A549 (cell line): Measurements from ENCODE around the gene GTF3C5. TPM values are rescaled to one million over a fixed set of nuclear protein-coding genes. Genes with fewer than 3 reads are reported as not detected.
A peak's percentile ranks its signal among the peaks of the same experiment; 100 is the strongest.

Source experiments
- ATAC-seq, 2 experiments: fragments of 200-7000 bp in 1 of 2; fragments of >200 bp in 1 of 2; cut with Nextera tagmentation in 1 of 2; cut with Tn5 transposase in 1 of 2; 3 replicates each; pipeline versions ENCODE4 v1.8.0 to v1.9.1; 2018 to 2020; ENCODE audit warnings: mild to moderate bottlenecking in 1 of 2, moderate library complexity in 1 of 2
- CTCF ChIA-PET: fragments of 300-600 bp; sonication (Branson Sonifier 250); formaldehyde crosslinking; extraction: SDS; loops from one replicate; lab custom pipeline; 2021; ENCODE audit warnings: antibody characterized with exemption, inconsistent platforms; lab: Yijun Ruan, JAX
- POLR2A ChIA-PET: fragments of 350-600 bp; formaldehyde crosslinking; extraction: SDS; loops from one replicate; lab custom pipeline; 2021; ENCODE audit warnings: antibody characterized with exemption, inconsistent platforms; lab: Yijun Ruan, JAX
- DNase-seq, 2 experiments: peaks; one replicate each; pipeline versions ENCODE4 v3.0.0 to v3.0.0-alpha.2; 2011 to 2016; ENCODE audit warnings: low read depth in 1 of 2, low spot score in 1 of 2
- FAIRE-seq: peaks from 2 replicates; lab custom pipeline; 2011; peaks lifted over from hg19 to GRCh38; lab: Jason Lieb, UNC
- H3K27ac ChIP-seq, 2 experiments: fragments of >200 bp; sonication (Bioruptor Twin); formaldehyde crosslinking; 3 replicates each; pipeline ENCODE4 v1.5.1; 2016 to 2017
- H3K4me1 ChIP-seq: fragments of >200 bp; sonication (Bioruptor Twin); formaldehyde crosslinking; 3 replicates; pipeline ENCODE4 v1.6.1; 2016
- H3K4me2 ChIP-seq: fragments of >200 bp; sonication (Bioruptor Twin); formaldehyde crosslinking; 3 replicates; pipeline ENCODE4 v1.6.1; 2016
- H3K4me3 ChIP-seq: fragments of >200 bp; sonication (Bioruptor Twin); formaldehyde crosslinking; 3 replicates; pipeline ENCODE4 v1.5.1; 2016
- H3K9me3 ChIP-seq: fragments of >200 bp; sonication (Bioruptor Twin); formaldehyde crosslinking; 3 replicates; pipeline ENCODE4 v1.6.1; 2016
- BHLHE40 ChIP-seq: IDR thresholded peaks from 2 replicates; pipeline ENCODE4 v1.6.1; 2012; ENCODE audit warnings: low read depth, low read length, inconsistent platforms
- CBX2 ChIP-seq: fragments of 200-600 bp; sonication (generic); IDR thresholded peaks from 2 replicates; pipeline ENCODE4 v1.6.1; 2016; ENCODE audit warnings: low read depth, mild to moderate bottlenecking, borderline replicate concordance
- CHD2 ChIP-seq: fragments of 150-350 bp; IDR thresholded peaks from 2 replicates; pipeline ENCODE4 v1.6.1; 2014; ENCODE audit warnings: low read length; ENCODE audit not compliant: partially characterized antibody
- CHD4 ChIP-seq: fragments of 200-600 bp; sonication (generic); IDR thresholded peaks from 2 replicates; pipeline ENCODE4 v1.6.1; 2016; ENCODE audit warnings: antibody characterized with exemption, mild to moderate bottlenecking, borderline replicate concordance
- FOSL2 ChIP-seq, 2 experiments: fragments of 450-650 bp in 1 of 2; fragments of >200 bp in 1 of 2; sonication (Bioruptor Twin) in 1 of 2; formaldehyde crosslinking; IDR thresholded peaks; 2 replicates each; pipeline versions ENCODE4 v1.5.0 to v1.6.1; 2016 to 2020; ENCODE audit warnings: mild to moderate bottlenecking in 1 of 2, moderate library complexity in 1 of 2
- HDAC2 ChIP-seq: fragments of 200-600 bp; sonication (generic); IDR thresholded peaks from 2 replicates; pipeline ENCODE4 v1.6.1; 2016
- HOXA7 ChIP-seq: fragments of 250-450 bp; sonication (Bioruptor Pico); IDR thresholded peaks from 2 replicates; pipeline ENCODE4 v1.5.0; 2020; ENCODE audit warnings: mild to moderate bottlenecking, moderate library complexity
- KDM5A ChIP-seq: fragments of 200-600 bp; sonication (generic); IDR thresholded peaks from 2 replicates; pipeline ENCODE4 v1.6.1; 2016; ENCODE audit warnings: antibody characterized with exemption, mild to moderate bottlenecking
- MYC ChIP-seq: IDR thresholded peaks from 2 replicates; pipeline ENCODE4 v1.6.1; 2012; ENCODE audit warnings: mild to moderate bottlenecking, inconsistent platforms, low read length, improper control_type of control experiment, borderline replicate concordance
- PHF8 ChIP-seq: fragments of 200-600 bp; sonication (generic); IDR thresholded peaks from 2 replicates; pipeline ENCODE4 v1.6.1; 2016; ENCODE audit warnings: low read depth, mild to moderate bottlenecking, antibody characterized with exemption, moderate library complexity, borderline replicate concordance
- RNF2 ChIP-seq: fragments of 200-600 bp; sonication (generic); IDR thresholded peaks from 2 replicates; pipeline ENCODE4 v1.6.1; 2016; ENCODE audit warnings: low read depth, mild to moderate bottlenecking, antibody characterized with exemption, moderate library complexity, borderline replicate concordance
- SREBF2 ChIP-seq: fragments of 450-650 bp; IDR thresholded peaks from 2 replicates; pipeline ENCODE4 v1.6.1; 2014; ENCODE audit warnings: mild to moderate bottlenecking, moderate library complexity
- TFCP2L1 ChIP-seq: fragments of 250-450 bp; sonication (Bioruptor Pico); IDR thresholded peaks from 2 replicates; pipeline ENCODE4 v1.5.0; 2021; ENCODE audit warnings: mild to moderate bottlenecking
- ZC3H11A ChIP-seq: fragments of 450-650 bp; IDR thresholded peaks from 2 replicates; pipeline ENCODE4 v1.6.1; 2014; ENCODE audit warnings: antibody characterized with exemption, mild to moderate bottlenecking
- WGBS: methylation state at CpG from one replicate; pipeline ENCODE4 v1.1.6; 2017; ENCODE audit errors: missing lambda C conversion rate; 5-methylcytosine and 5-hydroxymethylcytosine counted together
- polyA plus RNA-seq, 4 experiments: library from polyadenylated mRNA; depleted of rRNA in 3 of 4; stranded (reverse); fragments of >200 nt; fragmentation: RNase III in 1 of 4; extraction: RNeasy Plus Mini Kit Qiagen cat#74134 plus additional on column Dnase treatment in 1 of 4; gene quantifications; 2 replicates in 3 of 4; 3 replicates in 1 of 4; pipeline ENCODE4 v1.2.3, GENCODE V29; 2011 to 2017
- TF ChIP-seq, protein P1 (sequence below): IDR thresholded peaks from 2 replicates; pipeline ENCODE4 v1.6.1; 2012
- TF ChIP-seq, protein P2 (sequence below): fragments of >200 bp; sonication (Bioruptor Twin); formaldehyde crosslinking; IDR thresholded peaks from 2 replicates; pipeline ENCODE4 v1.6.1; 2016
- TF ChIP-seq, protein P3 (sequence below): fragments of 150-350 bp; IDR thresholded peaks from 2 replicates; pipeline ENCODE4 v1.6.1; 2014; ENCODE audit warnings: low read depth, mild to moderate bottlenecking, low read length
- TF ChIP-seq, protein P4 (sequence below): fragments of >200 bp; sonication (Bioruptor Twin); formaldehyde crosslinking; IDR thresholded peaks from 3 replicates; pipeline ENCODE4 v1.6.1; 2016
- TF ChIP-seq, protein P5 (sequence below): fragments of 250-450 bp; sonication (Bioruptor Pico); IDR thresholded peaks from 2 replicates; pipeline ENCODE4 v1.5.0; 2021; ENCODE audit warnings: mild to moderate bottlenecking, moderate library complexity, borderline replicate concordance

Gene GTF3C5
- polyA plus RNA-seq, 2 of the 4 experiments (the other 2 are of a cell fraction): 57.2 to 80.3 TPM

DNA sequence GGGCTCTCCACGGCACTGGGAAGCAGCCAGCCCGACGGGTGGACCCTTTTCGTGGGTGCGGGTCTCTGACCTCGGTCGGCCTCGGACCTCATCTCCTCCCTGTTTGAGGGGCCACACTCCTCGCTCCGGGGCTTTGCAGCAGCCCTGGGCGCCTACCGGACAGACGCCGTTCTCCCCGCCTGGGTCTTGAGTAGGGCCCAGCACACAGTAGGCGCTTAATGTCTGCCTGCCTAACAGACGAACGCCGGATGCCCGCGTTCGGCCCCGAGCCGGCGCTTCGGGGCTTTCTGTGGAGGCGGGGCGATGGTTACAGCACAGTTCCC is 842 bp upstream of the GTF3C5 start:
- ChIA-PET POLR2A (interaction anchor here (0.6 to 2.1 kb wide), 25 partner anchors 8 to 449 kb away, joined by 3 to 27 read pairs (median 5); partner anchors contain the start of genes DDX31, GTF3C4, SLC2A6 and SURF1), CTCF (interaction anchor here (0.7 to 4.7 kb wide), 7 partner anchors 12 to 117 kb away, joined by 3 to 22 read pairs (median 3); partner anchors contain the start of gene GFI1B)
- no peak for DNase-seq
- WGBS: 1% methylated on average over 19 of the region's 28 CpGs
- FAIRE-seq: no peak
- peak; percentile 10 to 41; a peak in 5 of 6 replicates for ATAC-seq
- Histone ChIP-seq H3K4me3 (peak overlapping the region; percentile 67), H3K27ac (peak overlapping the region; percentile 83 to 96), H3K4me2 (peak overlapping the region; percentile 92), H3K9me3 (no peaks in the 10 kb centered on the region), H3K4me1 (peaks cover 17% of the 10 kb centered on the region)
- TF ChIP-seq SREBF2: no peak
- TF ChIP-seq KDM5A: no peak
- TF ChIP-seq, protein P1, sequence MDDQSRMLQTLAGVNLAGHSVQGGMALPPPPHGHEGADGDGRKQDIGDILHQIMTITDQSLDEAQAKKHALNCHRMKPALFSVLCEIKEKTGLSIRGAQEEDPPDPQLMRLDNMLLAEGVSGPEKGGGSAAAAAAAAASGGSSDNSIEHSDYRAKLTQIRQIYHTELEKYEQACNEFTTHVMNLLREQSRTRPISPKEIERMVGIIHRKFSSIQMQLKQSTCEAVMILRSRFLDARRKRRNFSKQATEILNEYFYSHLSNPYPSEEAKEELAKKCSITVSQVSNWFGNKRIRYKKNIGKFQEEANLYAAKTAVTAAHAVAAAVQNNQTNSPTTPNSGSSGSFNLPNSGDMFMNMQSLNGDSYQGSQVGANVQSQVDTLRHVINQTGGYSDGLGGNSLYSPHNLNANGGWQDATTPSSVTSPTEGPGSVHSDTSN: no peak
- TF ChIP-seq ZC3H11A: no peak
- TF ChIP-seq, protein P2, sequence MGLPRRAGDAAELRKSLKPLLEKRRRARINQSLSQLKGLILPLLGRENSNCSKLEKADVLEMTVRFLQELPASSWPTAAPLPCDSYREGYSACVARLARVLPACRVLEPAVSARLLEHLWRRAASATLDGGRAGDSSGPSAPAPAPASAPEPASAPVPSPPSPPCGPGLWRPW: no peak
- TF ChIP-seq PHF8: peak; percentile 57; the same call in 1 of the 2 replicates

GRCh38 chr9:133031130-133031422 is 279 bp downstream of the GTF3C5 start:
- peak overlapping the region; percentile 67 for H3K4me3 ChIP-seq
- CTCF ChIA-PET: interaction anchor here (1.1 to 4.7 kb wide), 8 partner anchors 9 to 116 kb away, joined by 3 to 47 read pairs (median 4); partner anchors contain the start of gene GFI1B
- peak overlapping the region; percentile 99 for H3K4me2 ChIP-seq
- under 1% methylated on average over 16 of the region's 16 CpGs for WGBS
- POLR2A ChIA-PET: interaction anchor here (1.0 to 2.1 kb wide), 12 partner anchors 9 to 448 kb away, joined by 3 to 27 read pairs (median 6); partner anchors contain the start of genes CACFD1 and SLC2A6
- H3K27ac ChIP-seq: peak overlapping the region; percentile 80 to 93
- H3K4me1 ChIP-seq: peaks cover 17% of the 10 kb centered on the region
- FAIRE-seq (no peak), ATAC-seq (no peak; a peak in 1 of 6 replicates), DNase-seq (no peak)
- H3K9me3 ChIP-seq: no peaks in the 10 kb centered on the region
- TF ChIP-seq KDM5A: peak; percentile 92
- TF ChIP-seq, protein P3, sequence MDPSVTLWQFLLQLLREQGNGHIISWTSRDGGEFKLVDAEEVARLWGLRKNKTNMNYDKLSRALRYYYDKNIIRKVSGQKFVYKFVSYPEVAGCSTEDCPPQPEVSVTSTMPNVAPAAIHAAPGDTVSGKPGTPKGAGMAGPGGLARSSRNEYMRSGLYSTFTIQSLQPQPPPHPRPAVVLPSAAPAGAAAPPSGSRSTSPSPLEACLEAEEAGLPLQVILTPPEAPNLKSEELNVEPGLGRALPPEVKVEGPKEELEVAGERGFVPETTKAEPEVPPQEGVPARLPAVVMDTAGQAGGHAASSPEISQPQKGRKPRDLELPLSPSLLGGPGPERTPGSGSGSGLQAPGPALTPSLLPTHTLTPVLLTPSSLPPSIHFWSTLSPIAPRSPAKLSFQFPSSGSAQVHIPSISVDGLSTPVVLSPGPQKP: no peak
- TF ChIP-seq PHF8: peak; percentile 91
- TF ChIP-seq, all 56 proteins: peak for 2

GRCh38 chr9:133031496-133031911 is 707 bp downstream of the GTF3C5 start:
- ChIA-PET POLR2A (interaction anchor here (1.0 to 2.1 kb wide), 12 partner anchors 9 to 447 kb away, joined by 3 to 27 read pairs (median 6); partner anchors contain the start of genes CACFD1 and SLC2A6), CTCF (interaction anchor here (1.1 to 4.7 kb wide), 8 partner anchors 9 to 115 kb away, joined by 3 to 47 read pairs (median 4); partner anchors contain the start of gene GFI1B)
- DNase-seq (peak in 1 of 2 experiments; percentile 14), ATAC-seq (no peak), FAIRE-seq (no peak)
- Histone ChIP-seq H3K27ac (peak overlapping the region; percentile 80 to 93), H3K9me3 (no peaks in the 10 kb centered on the region), H3K4me2 (peak overlapping the region; percentile 99), H3K4me3 (peak overlapping the region; percentile 67), H3K4me1 (peaks cover 17% of the 10 kb centered on the region)
- no peak for TF ChIP-seq FOSL2 (IDR thresholded peaks at IDR 0.05)
- TF ChIP-seq FOSL2 (CRISPR knock-in tag; IDR thresholded peaks at IDR 0.05): peak; percentile 8; the same call in 1 of the 2 replicates
- TF ChIP-seq CHD2: no peak
- 51% methylated on average over 10 of the region's 10 CpGs for WGBS

- 96% methylated on average over 10 of the region's 10 CpGs for WGBS
- DNase-seq: no peak
- Histone ChIP-seq H3K4me3 (peak overlapping the region; percentile 67; the same call in 2 of the 3 replicates), H3K27ac (no peak overlapping the region), H3K4me2 (peak overlapping the region; percentile 99), H3K4me1 (peaks cover 17% of the 10 kb centered on the region), H3K9me3 (no peaks in the 10 kb centered on the region)
- ChIA-PET CTCF (interaction anchor here (1.1 to 4.7 kb wide), 7 partner anchors 10 to 115 kb away, joined by 3 to 47 read pairs (median 4); no protein-coding TSS in a partner anchor), POLR2A (interaction anchor here (2.1 kb wide), 1 partner anchor 10 kb away, joined by 27 read pairs; no protein-coding TSS in a partner anchor)
- ATAC-seq: no peak
- FAIRE-seq: no peak
- TF ChIP-seq TFCP2L1 (CRISPR knock-in tag): no peak
- TF ChIP-seq MYC: no peak
- no peak for TF ChIP-seq ZC3H11A
- no peak for TF ChIP-seq CHD4
- TF ChIP-seq, protein P3: no peak
- TF ChIP-seq HDAC2: no peak
- no peak for TF ChIP-seq CBX2
- TF ChIP-seq SREBF2: no peak
- TF ChIP-seq, protein P4, sequence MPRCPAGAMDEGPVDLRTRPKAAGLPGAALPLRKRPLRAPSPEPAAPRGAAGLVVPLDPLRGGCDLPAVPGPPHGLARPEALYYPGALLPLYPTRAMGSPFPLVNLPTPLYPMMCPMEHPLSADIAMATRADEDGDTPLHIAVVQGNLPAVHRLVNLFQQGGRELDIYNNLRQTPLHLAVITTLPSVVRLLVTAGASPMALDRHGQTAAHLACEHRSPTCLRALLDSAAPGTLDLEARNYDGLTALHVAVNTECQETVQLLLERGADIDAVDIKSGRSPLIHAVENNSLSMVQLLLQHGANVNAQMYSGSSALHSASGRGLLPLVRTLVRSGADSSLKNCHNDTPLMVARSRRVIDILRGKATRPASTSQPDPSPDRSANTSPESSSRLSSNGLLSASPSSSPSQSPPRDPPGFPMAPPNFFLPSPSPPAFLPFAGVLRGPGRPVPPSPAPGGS: no peak
- TF ChIP-seq RNF2: no peak
- no peak for TF ChIP-seq BHLHE40
- TF ChIP-seq, protein P5, sequence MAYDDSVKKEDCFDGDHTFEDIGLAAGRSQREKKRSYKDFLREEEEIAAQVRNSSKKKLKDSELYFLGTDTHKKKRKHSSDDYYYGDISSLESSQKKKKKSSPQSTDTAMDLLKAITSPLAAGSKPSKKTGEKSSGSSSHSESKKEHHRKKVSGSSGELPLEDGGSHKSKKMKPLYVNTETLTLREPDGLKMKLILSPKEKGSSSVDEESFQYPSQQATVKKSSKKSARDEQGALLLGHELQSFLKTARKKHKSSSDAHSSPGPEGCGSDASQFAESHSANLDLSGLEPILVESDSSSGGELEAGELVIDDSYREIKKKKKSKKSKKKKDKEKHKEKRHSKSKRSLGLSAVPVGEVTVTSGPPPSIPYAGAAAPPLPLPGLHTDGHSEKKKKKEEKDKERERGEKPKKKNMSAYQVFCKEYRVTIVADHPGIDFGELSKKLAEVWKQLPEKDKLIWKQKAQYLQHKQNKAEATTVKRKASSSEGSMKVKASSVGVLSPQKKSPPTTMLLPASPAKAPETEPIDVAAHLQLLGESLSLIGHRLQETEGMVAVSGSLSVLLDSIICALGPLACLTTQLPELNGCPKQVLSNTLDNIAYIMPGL (CRISPR knock-in tag): no peak
- no peak for TF ChIP-seq HOXA7 (CRISPR knock-in tag)
- TF ChIP-seq, all 56 proteins: peak for 0
Measured at GRCh38 chr9:133032171-133032570, 1.4 kb downstream of the GTF3C5 start.
